Skeletal muscle satellite cell (primary cell): ENCODE results near the gene IMMP2L.

Experiments
- H3K27me3 ChIP-seq: 2 replicates; pipeline ENCODE4 v1.7.0; 2013; ENCODE audit warnings: low read length; ENCODE audit not compliant: control insufficient read depth, insufficient read depth
- H3K36me3 ChIP-seq: 2 replicates; pipeline ENCODE4 v1.7.0; 2013; ENCODE audit warnings: mild to moderate bottlenecking, control low read depth, low read length; ENCODE audit not compliant: insufficient read depth
- H3K4me1 ChIP-seq: 2 replicates; pipeline ENCODE4 v1.7.0; 2013; ENCODE audit warnings: low read length; ENCODE audit not compliant: control insufficient read depth, insufficient read depth
- H3K4me2 ChIP-seq: 2 replicates; pipeline ENCODE4 v1.7.0; 2013; ENCODE audit warnings: mild to moderate bottlenecking, low read length
- H3K4me3 ChIP-seq: 2 replicates; pipeline ENCODE4 v1.7.0; 2013; ENCODE audit warnings: low read length
- H3K9ac ChIP-seq: 2 replicates; pipeline ENCODE4 v1.7.0; 2013; ENCODE audit warnings: mild to moderate bottlenecking, low read depth, low read length, moderate library complexity
- H3K9me3 ChIP-seq: replicated peaks from 2 replicates; pipeline ENCODE4 v1.7.0; 2013; ENCODE audit warnings: mild to moderate bottlenecking, control low read depth, low read length

IMMP2L gene

GRCh38 chr7:111242141-111242755 is 320.0 kb downstream of the IMMP2L start:
- H3K9me3 ChIP-seq: no peaks in the 10 kb centered on the region
- H3K36me3 ChIP-seq: no peaks in the 10 kb centered on the region
- H3K27me3 ChIP-seq: no peaks in the 10 kb centered on the region
- H3K4me1 ChIP-seq: no peaks in the 10 kb centered on the region
- H3K4me3 ChIP-seq: no peak overlapping the region
- H3K9ac ChIP-seq: no peak overlapping the region
- H3K4me2 ChIP-seq: no peak overlapping the region

GRCh38 chr7:111240371-111240770 is 321.9 kb downstream of the IMMP2L start:
- H3K9ac ChIP-seq: no peak overlapping the region
- H3K27me3 ChIP-seq: no peaks in the 10 kb centered on the region
- no peaks in the 10 kb centered on the region for H3K9me3 ChIP-seq
- H3K4me3 ChIP-seq: no peak overlapping the region
- H3K4me2 ChIP-seq: no peak overlapping the region
- H3K4me1 ChIP-seq: no peaks in the 10 kb centered on the region
- H3K36me3 ChIP-seq: no peaks in the 10 kb centered on the region

- Histone ChIP-seq H3K9ac (no peak overlapping the region), H3K9me3 (no peaks in the 10 kb centered on the region), H3K27me3 (no peaks in the 10 kb centered on the region), H3K4me1 (no peaks in the 10 kb centered on the region), H3K4me3 (no peak overlapping the region), H3K36me3 (no peaks in the 10 kb centered on the region), H3K4me2 (no peak overlapping the region)
Measured at GRCh38 chr7:111239437-111239836, 322.9 kb downstream of the IMMP2L start.

- Histone ChIP-seq H3K4me3 (no peak overlapping the region), H3K9ac (no peak overlapping the region), H3K9me3 (no peaks in the 10 kb centered on the region), H3K36me3 (no peaks in the 10 kb centered on the region), H3K27me3 (no peaks in the 10 kb centered on the region), H3K4me2 (peak overlapping the region; percentile 57), H3K4me1 (no peaks in the 10 kb centered on the region)
Measured at GRCh38 chr7:111238886-111239285, 323.4 kb downstream of the IMMP2L start.

GRCh38 chr7:111235709-111236108 is 326.6 kb downstream of the IMMP2L start:
- Histone ChIP-seq H3K4me2 (no peak overlapping the region), H3K9ac (no peak overlapping the region), H3K4me3 (no peak overlapping the region), H3K9me3 (no peaks in the 10 kb centered on the region), H3K4me1 (peaks cover 11% of the 10 kb centered on the region), H3K27me3 (no peaks in the 10 kb centered on the region), H3K36me3 (no peaks in the 10 kb centered on the region)

GRCh38 chr7:111232249-111233084 is 329.8 kb downstream of the IMMP2L start:
- Histone ChIP-seq H3K4me2 (peak overlapping the region; percentile 50), H3K9me3 (no peaks in the 10 kb centered on the region), H3K36me3 (no peaks in the 10 kb centered on the region), H3K9ac (no peak overlapping the region), H3K27me3 (no peaks in the 10 kb centered on the region), H3K4me3 (peak overlapping the region; percentile 12), H3K4me1 (peaks cover 11% of the 10 kb centered on the region)

GRCh38 chr7:111229916-111230315 is 332.4 kb downstream of the IMMP2L start:
- no peak overlapping the region for H3K9ac ChIP-seq
- no peaks in the 10 kb centered on the region for H3K36me3 ChIP-seq
- no peaks in the 10 kb centered on the region for H3K27me3 ChIP-seq
- peaks cover 11% of the 10 kb centered on the region for H3K4me1 ChIP-seq
- H3K4me2 ChIP-seq: no peak overlapping the region
- no peaks in the 10 kb centered on the region for H3K9me3 ChIP-seq
- no peak overlapping the region for H3K4me3 ChIP-seq

GRCh38 chr7:111229181-111229740 is 333.0 kb downstream of the IMMP2L start:
- H3K4me1 ChIP-seq: peaks cover 11% of the 10 kb centered on the region
- H3K9me3 ChIP-seq: no peaks in the 10 kb centered on the region
- no peaks in the 10 kb centered on the region for H3K27me3 ChIP-seq
- no peak overlapping the region for H3K9ac ChIP-seq
- H3K4me3 ChIP-seq: no peak overlapping the region
- H3K4me2 ChIP-seq: no peak overlapping the region
- H3K36me3 ChIP-seq: no peaks in the 10 kb centered on the region

- no peak overlapping the region for H3K4me3 ChIP-seq
- no peak overlapping the region for H3K9ac ChIP-seq
- H3K4me1 ChIP-seq: peaks cover 11% of the 10 kb centered on the region
- H3K36me3 ChIP-seq: no peaks in the 10 kb centered on the region
- no peaks in the 10 kb centered on the region for H3K27me3 ChIP-seq
- H3K9me3 ChIP-seq: no peaks in the 10 kb centered on the region
- no peak overlapping the region for H3K4me2 ChIP-seq
Measured at GRCh38 chr7:111228437-111228836, 333.9 kb downstream of the IMMP2L start.

- no peak overlapping the region for H3K4me3 ChIP-seq
- H3K9ac ChIP-seq: no peak overlapping the region
- no peaks in the 10 kb centered on the region for H3K36me3 ChIP-seq
- no peak overlapping the region for H3K4me2 ChIP-seq
- H3K27me3 ChIP-seq: no peaks in the 10 kb centered on the region
- no peaks in the 10 kb centered on the region for H3K9me3 ChIP-seq
- no peaks in the 10 kb centered on the region for H3K4me1 ChIP-seq
Measured at GRCh38 chr7:111226800-111227199, 335.5 kb downstream of the IMMP2L start.

GRCh38 chr7:111224354-111225231 is 337.7 kb downstream of the IMMP2L start:
- Histone ChIP-seq H3K36me3 (no peaks in the 10 kb centered on the region), H3K27me3 (no peaks in the 10 kb centered on the region), H3K9ac (no peak overlapping the region), H3K4me3 (no peak overlapping the region), H3K4me1 (no peaks in the 10 kb centered on the region), H3K4me2 (no peak overlapping the region), H3K9me3 (no peaks in the 10 kb centered on the region)
